Skeletal muscle tissue (tissue), 4 donors: ENCODE measurements around the gene TRMT61B. TPM values are rescaled to one million over a fixed set of nuclear protein-coding genes. Genes with fewer than 3 reads are reported as not detected.
A peak's percentile ranks its signal among the peaks of the same experiment; 100 is the strongest.

ENCODE experiments used
- H3K27ac ChIP-seq: one replicate; pipeline ENCODE4 v1.7.0; 2013; ENCODE audit warnings: mild to moderate bottlenecking, low read depth, low read length, inconsistent platforms
- H3K27me3 ChIP-seq, 3 donors: one replicate each; pipeline ENCODE4 v1.7.0; 2013; ENCODE audit warnings: low read length in 3 of 3; ENCODE audit not compliant: control insufficient read depth in 3 of 3, insufficient read depth in 3 of 3
- H3K36me3 ChIP-seq, 3 donors: one replicate each; pipeline ENCODE4 v1.7.0; 2013; ENCODE audit warnings: low read length in 3 of 3; ENCODE audit not compliant: control insufficient read depth in 3 of 3, insufficient read depth in 3 of 3
- H3K4me1 ChIP-seq, 3 donors: one replicate each; pipeline ENCODE4 v1.7.0; 2013; ENCODE audit warnings: low read length in 3 of 3, mild to moderate bottlenecking in 3 of 3; ENCODE audit not compliant: control insufficient read depth in 3 of 3, insufficient read depth in 3 of 3
- H3K4me3 ChIP-seq, 3 donors: one replicate each; pipeline ENCODE4 v1.7.0; 2013; ENCODE audit warnings: low read length in 3 of 3
- H3K9ac ChIP-seq, 3 donors: one replicate each; pipeline ENCODE4 v1.7.0; 2013; ENCODE audit warnings: low read length in 3 of 3, mild to moderate bottlenecking in 3 of 3, moderate library complexity in 2 of 3, low read depth in 1 of 3
- H3K9me3 ChIP-seq, 3 donors: one replicate each; pipeline ENCODE4 v1.7.0; 2013; ENCODE audit warnings: low read length in 3 of 3; ENCODE audit not compliant: control insufficient read depth in 3 of 3
- total RNA-seq: library from RNA; depleted of rRNA; stranded (reverse); fragments of >200 nt; gene quantifications from one replicate; pipeline ENCODE4 v1.2.3, GENCODE V29; 2014
- donor health status: Osteomylitis.

The TRMT61B gene
- total RNA-seq, 1 donor from 2014 or later: 25.6 TPM

- Histone ChIP-seq H3K9me3 (no peaks in the 10 kb centered on the region), H3K27me3 (no peaks in the 10 kb centered on the region), H3K4me3 (peak overlapping the region; percentile 97 to 100 (median 98)), H3K27ac (peak overlapping the region; percentile 64), H3K36me3 (peaks cover 0 to 3% (median 0%) of the 10 kb centered on the region in 3 donors), H3K4me1 (peaks cover 22 to 26% (median 26%) of the 10 kb centered on the region in 3 donors), H3K9ac (peak overlapping the region; percentile 84 to 98 (median 97))
Measured at GRCh38 chr2:28869494-28870145, 489 bp downstream of the TRMT61B start.

GRCh38 chr2:28868611-28869010, 1.5 kb downstream of the TRMT61B start:
- no peaks in the 10 kb centered on the region for H3K27me3 ChIP-seq
- H3K4me3 ChIP-seq: peak overlapping the region; percentile 97 to 100 (median 98)
- peaks cover 22 to 26% (median 26%) of the 10 kb centered on the region in 3 donors for H3K4me1 ChIP-seq
- H3K36me3 ChIP-seq: peaks cover 0 to 3% (median 0%) of the 10 kb centered on the region in 3 donors
- peak overlapping the region in 2 of 3 donors; percentile 55 to 84 for H3K9ac ChIP-seq
- H3K27ac ChIP-seq: no peak overlapping the region
- H3K9me3 ChIP-seq: no peaks in the 10 kb centered on the region

GRCh38 chr2:28855977-28856376, 14.1 kb downstream of the TRMT61B start:
- Histone ChIP-seq H3K9ac (no peak overlapping the region), H3K36me3 (peaks cover 0 to 7% (median 6%) of the 10 kb centered on the region in 3 donors), H3K9me3 (no peaks in the 10 kb centered on the region), H3K4me3 (no peak overlapping the region), H3K27me3 (no peaks in the 10 kb centered on the region), H3K4me1 (no peaks in the 10 kb centered on the region), H3K27ac (no peak overlapping the region)

- Histone ChIP-seq H3K9me3 (no peaks in the 10 kb centered on the region), H3K4me1 (no peaks in the 10 kb centered on the region), H3K4me3 (no peak overlapping the region), H3K27me3 (no peaks in the 10 kb centered on the region), H3K9ac (no peak overlapping the region), H3K27ac (no peak overlapping the region), H3K36me3 (peaks cover 0 to 2% (median under 1%) of the 10 kb centered on the region in 3 donors)
Measured at GRCh38 chr2:28855193-28855592, 14.9 kb downstream of the TRMT61B start.

GRCh38 chr2:28842042-28842441, 28.1 kb downstream of the TRMT61B start:
- no peak overlapping the region for H3K4me3 ChIP-seq
- no peaks in the 10 kb centered on the region for H3K4me1 ChIP-seq
- no peaks in the 10 kb centered on the region for H3K27me3 ChIP-seq
- H3K9me3 ChIP-seq: no peaks in the 10 kb centered on the region
- no peak overlapping the region for H3K9ac ChIP-seq
- no peaks in the 10 kb centered on the region for H3K36me3 ChIP-seq
- no peak overlapping the region for H3K27ac ChIP-seq

- H3K36me3 ChIP-seq: no peaks in the 10 kb centered on the region
- H3K9me3 ChIP-seq: no peaks in the 10 kb centered on the region
- no peaks in the 10 kb centered on the region for H3K4me1 ChIP-seq
- no peak overlapping the region for H3K9ac ChIP-seq
- H3K27me3 ChIP-seq: no peaks in the 10 kb centered on the region
- no peak overlapping the region for H3K27ac ChIP-seq
- H3K4me3 ChIP-seq: no peak overlapping the region
Measured at GRCh38 chr2:28838971-28839370, 31.1 kb downstream of the TRMT61B start.

- H3K27ac ChIP-seq: no peak overlapping the region
- no peak overlapping the region for H3K9ac ChIP-seq
- no peaks in the 10 kb centered on the region for H3K27me3 ChIP-seq
- H3K36me3 ChIP-seq: no peaks in the 10 kb centered on the region
- H3K4me3 ChIP-seq: no peak overlapping the region
- H3K9me3 ChIP-seq: no peaks in the 10 kb centered on the region
- H3K4me1 ChIP-seq: no peaks in the 10 kb centered on the region
Measured at GRCh38 chr2:28835781-28836180, 34.3 kb downstream of the TRMT61B start.

GRCh38 chr2:28833740-28834470, 36.2 kb downstream of the TRMT61B start:
- Histone ChIP-seq H3K4me3 (no peak overlapping the region), H3K27ac (no peak overlapping the region), H3K9me3 (no peaks in the 10 kb centered on the region), H3K4me1 (no peaks in the 10 kb centered on the region), H3K27me3 (no peaks in the 10 kb centered on the region), H3K36me3 (no peaks in the 10 kb centered on the region), H3K9ac (no peak overlapping the region)

- no peaks in the 10 kb centered on the region for H3K36me3 ChIP-seq
- H3K9ac ChIP-seq: no peak overlapping the region
- H3K27me3 ChIP-seq: no peaks in the 10 kb centered on the region
- no peaks in the 10 kb centered on the region for H3K4me1 ChIP-seq
- no peak overlapping the region for H3K4me3 ChIP-seq
- H3K9me3 ChIP-seq: no peaks in the 10 kb centered on the region
- H3K27ac ChIP-seq: no peak overlapping the region
Measured at GRCh38 chr2:28828382-28828781, 41.7 kb downstream of the TRMT61B start.

GRCh38 chr2:28824870-28825269, 45.2 kb downstream of the TRMT61B start:
- H3K4me3 ChIP-seq: no peak overlapping the region
- no peaks in the 10 kb centered on the region for H3K9me3 ChIP-seq
- no peaks in the 10 kb centered on the region for H3K27me3 ChIP-seq
- no peaks in the 10 kb centered on the region for H3K4me1 ChIP-seq
- no peak overlapping the region for H3K27ac ChIP-seq
- H3K9ac ChIP-seq: no peak overlapping the region
- no peaks in the 10 kb centered on the region for H3K36me3 ChIP-seq
